RWPE1 (cell line): ENCODE results near the gene CTIF.

Experiments used
- CTCF ChIA-PET: fragments of 350-600 bp; sonication (Branson Sonifier 250); formaldehyde crosslinking; extraction: SDS; loops from one replicate; lab custom pipeline; 2021; lab: Yijun Ruan, JAX
- POLR2A ChIA-PET: fragments of 400-600 bp; formaldehyde crosslinking; extraction: SDS; loops from one replicate; lab custom pipeline; 2020; ENCODE audit warnings: antibody characterized with exemption; ENCODE audit not compliant: low non-redundant PET; lab: Yijun Ruan, JAX
- DNase-seq: peaks from one replicate; pipeline ENCODE4 v3.0.0; 2012; ENCODE audit warnings: low spot score
- H3K27ac ChIP-seq: fragments of 450-650 bp; 2 replicates; pipeline ENCODE4 v1.5.1; 2017
- CTCF ChIP-seq: fragments of 450-650 bp; conservative IDR thresholded peaks from 2 replicates; pipeline ENCODE4 v1.5.1; 2017; ENCODE audit warnings: low read depth, mild to moderate bottlenecking

CTIF gene

DNA sequence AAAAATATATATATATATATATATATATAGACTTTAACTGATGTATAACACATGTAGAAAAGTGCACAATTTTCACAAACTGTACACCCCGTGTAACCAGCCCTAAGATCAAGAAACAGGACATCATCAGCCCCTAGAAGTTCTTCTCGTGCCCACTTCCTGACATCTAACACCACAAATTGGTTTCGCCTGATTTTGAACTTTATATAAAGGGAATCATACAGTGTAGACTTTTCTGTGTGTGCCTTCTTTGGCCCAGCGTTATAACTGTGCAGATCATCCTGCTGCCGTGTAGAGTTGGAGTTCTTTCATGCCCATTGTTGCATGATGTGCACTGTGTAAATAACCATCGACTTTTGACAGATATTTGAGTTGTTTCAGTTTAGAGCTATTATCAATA is 370.9 kb downstream of the CTIF start:
- no peak overlapping the region for H3K27ac ChIP-seq
- DNase-seq: no peak
- ChIA-PET CTCF (no interaction called here), POLR2A (no interaction called here)
- TF ChIP-seq CTCF: no peak

DNA sequence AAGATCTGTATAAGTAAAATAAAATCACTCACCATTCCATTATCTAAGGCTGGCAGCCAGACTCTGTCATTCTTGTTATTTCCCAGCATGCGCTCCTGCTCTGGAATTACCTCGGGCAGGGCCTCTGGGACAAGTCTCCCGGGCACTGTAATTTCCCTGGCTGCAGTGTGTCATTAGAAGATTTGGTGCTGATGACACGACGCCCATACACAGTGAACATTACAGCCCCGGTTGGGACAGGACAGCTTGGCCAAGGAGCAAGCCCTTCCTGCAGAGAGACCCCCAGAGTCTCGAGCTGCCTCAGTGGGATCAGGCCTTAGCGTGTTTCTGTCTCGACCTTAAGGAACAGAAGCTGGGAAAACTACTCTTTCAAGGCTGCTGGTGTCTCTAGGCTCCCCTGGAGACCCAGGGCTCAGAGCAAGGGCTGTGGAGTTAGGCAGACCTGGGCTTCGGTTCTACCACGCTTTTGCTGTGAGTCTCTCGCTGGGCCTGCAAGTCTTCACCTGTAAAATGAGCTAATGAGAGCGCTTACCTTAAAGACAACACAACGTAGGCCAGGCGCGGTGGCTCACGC is 372.2 kb downstream of the CTIF start:
- ChIA-PET POLR2A (no interaction called here), CTCF (no interaction called here)
- DNase-seq: no peak
- no peak for TF ChIP-seq CTCF
- no peak overlapping the region for H3K27ac ChIP-seq
